Measurements from ENCODE around the gene SEMA4C.

Gene SEMA4C

DNA sequence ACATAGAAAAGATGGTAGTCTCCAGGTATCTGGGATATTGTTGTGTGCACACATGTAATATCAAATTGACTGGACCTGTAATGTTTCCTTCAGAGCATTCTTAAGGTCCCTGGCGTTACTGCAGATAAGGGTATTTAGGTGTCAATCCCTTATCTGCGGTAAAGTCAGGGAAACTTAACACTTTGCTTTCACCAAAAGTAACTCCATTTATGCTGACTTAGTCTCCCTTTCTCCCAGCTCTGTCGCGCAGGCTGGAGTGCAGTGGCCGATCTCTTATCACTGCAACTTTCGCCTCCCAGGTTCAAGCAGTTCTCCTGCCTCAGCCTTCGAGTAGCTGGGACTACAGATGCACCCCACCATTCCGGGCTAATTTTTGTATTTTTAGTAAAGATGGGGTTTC, 52.0 kb downstream of the SEMA4C start:
- Histone ChIP-seq H3K27me3 (replicated peaks) (no peaks in the 10 kb centered on the region), H3K27ac (no peak overlapping the region), H3K4me3 (ENCODE audit: low read depth, low read length) (no peak overlapping the region), H3K36me3 (replicated peaks) (no peaks in the 10 kb centered on the region)
- TF ChIP-seq, protein P1, sequence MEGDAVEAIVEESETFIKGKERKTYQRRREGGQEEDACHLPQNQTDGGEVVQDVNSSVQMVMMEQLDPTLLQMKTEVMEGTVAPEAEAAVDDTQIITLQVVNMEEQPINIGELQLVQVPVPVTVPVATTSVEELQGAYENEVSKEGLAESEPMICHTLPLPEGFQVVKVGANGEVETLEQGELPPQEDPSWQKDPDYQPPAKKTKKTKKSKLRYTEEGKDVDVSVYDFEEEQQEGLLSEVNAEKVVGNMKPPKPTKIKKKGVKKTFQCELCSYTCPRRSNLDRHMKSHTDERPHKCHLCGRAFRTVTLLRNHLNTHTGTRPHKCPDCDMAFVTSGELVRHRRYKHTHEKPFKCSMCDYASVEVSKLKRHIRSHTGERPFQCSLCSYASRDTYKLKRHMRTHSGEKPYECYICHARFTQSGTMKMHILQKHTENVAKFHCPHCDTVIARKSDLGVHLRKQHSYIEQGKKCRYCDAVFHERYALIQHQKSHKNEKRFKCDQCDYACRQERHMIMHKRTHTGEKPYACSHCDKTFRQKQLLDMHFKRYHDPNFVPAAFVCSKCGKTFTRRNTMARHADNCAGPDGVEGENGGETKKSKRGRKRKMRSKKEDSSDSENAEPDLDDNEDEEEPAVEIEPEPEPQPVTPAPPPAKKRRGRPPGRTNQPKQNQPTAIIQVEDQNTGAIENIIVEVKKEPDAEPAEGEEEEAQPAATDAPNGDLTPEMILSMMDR (IDR thresholded peaks at IDR 0.05; ENCODE audit: low read depth, low read length, missing control alignments): no peak
- in situ Hi-C loops (cut with HindIII; ENCODE audit: low pct_ligation_motif_present, low sequenced_read_pairs): no loop called here
- DNase-seq: no peak

DNA sequence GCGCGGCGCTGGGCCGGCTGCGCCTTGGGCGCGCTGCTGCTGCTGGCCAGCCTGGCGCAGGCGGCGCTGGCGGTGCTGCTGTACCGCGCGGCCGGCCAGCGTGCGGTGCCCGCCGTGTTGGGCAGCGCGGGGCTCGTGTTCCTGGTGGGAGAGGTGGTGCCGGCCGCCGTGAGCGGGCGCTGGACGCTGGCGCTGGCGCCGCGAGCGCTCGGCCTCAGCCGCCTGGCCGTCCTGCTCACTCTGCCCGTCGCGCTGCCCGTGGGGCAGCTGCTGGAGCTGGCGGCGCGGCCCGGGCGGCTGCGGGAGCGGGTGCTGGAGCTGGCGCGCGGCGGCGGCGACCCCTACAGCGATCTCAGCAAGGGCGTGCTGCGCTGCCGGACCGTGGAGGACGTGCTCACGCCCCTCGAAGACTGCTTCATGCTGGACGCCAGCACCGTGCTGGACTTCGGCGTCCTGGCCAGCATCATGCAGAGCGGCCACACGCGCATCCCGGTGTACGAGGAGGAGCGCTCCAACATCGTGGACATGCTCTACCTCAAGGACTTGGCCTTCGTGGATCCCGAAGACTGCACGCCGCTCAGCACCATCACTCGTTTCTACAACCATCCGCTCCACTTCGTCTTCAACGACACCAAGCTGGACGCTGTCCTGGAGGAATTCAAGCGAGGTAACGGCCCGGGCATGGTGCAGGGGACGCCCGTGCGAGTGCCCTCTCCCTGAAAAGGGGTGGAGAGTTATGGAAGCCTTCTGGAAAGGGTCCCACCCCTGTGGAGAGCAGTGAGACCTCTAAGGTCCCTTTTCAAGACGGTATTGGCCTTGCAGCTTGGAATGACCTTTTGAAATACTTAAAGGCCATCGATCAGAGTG, 52.8 kb downstream of the SEMA4C start:
- no peak overlapping the region for H3K27ac ChIP-seq
- no peaks in the 10 kb centered on the region for H3K27me3 ChIP-seq (replicated peaks)
- DNase-seq: peak; percentile 9
- H3K4me3 ChIP-seq (ENCODE audit: low read depth, low read length): peak overlapping the region; percentile 63
- in situ Hi-C loops (cut with HindIII; ENCODE audit: low pct_ligation_motif_present, low sequenced_read_pairs): no loop called here
- H3K36me3 ChIP-seq (replicated peaks): no peaks in the 10 kb centered on the region
- TF ChIP-seq, protein P1 (IDR thresholded peaks at IDR 0.05; ENCODE audit: low read depth, low read length, missing control alignments): no peak

DNA sequence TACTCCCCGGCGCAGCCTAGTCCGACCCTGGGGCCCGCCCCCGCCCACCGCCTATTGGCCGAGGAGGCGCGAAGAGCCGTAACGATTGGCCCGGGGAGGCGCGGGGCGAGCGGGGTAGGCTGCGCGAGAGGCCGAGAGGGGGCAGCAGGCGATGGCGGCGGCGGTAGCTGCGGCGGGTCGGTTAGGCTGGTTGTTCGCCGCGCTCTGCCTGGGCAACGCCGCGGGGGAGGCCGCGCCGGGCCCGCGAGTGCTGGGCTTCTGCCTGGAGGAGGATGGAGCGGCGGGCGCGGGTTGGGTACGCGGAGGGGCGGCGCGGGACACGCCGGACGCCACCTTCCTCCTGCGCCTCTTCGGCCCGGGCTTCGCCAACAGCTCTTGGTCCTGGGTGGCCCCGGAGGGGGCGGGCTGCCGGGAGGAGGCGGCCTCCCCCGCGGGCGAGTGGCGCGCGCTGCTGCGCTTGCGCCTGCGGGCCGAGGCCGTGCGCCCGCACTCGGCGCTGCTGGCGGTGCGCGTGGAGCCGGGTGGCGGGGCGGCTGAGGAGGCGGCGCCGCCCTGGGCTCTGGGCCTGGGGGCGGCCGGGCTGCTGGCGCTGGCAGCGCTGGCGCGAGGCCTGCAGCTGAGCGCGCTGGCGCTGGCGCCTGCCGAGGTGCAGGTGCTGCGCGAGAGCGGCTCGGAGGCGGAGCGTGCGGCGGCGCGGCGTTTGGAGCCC, 53.6 kb downstream of the SEMA4C start, which contains the start of gene CNNM3:
Gene CNNM3 (plus strand): TSS at position 142 of the 709 bp plus-strand sequence. CDS start 10 bp downstream, at position 152.
- no peaks in the 10 kb centered on the region for H3K27me3 ChIP-seq (replicated peaks)
- peak; percentile 86 for DNase-seq
- peak within 1 kb of the TSS; percentile 63 for H3K4me3 ChIP-seq (ENCODE audit: low read depth, low read length)
- TF ChIP-seq, protein P1 (IDR thresholded peaks at IDR 0.05; ENCODE audit: low read depth, low read length, missing control alignments): peak; percentile 56
- H3K27ac ChIP-seq: peak within 1 kb of the TSS; percentile 33
- in situ Hi-C loops (cut with HindIII; ENCODE audit: low pct_ligation_motif_present, low sequenced_read_pairs): no loop called here
- H3K36me3 ChIP-seq (replicated peaks): no peaks in the 10 kb centered on the region

DNA sequence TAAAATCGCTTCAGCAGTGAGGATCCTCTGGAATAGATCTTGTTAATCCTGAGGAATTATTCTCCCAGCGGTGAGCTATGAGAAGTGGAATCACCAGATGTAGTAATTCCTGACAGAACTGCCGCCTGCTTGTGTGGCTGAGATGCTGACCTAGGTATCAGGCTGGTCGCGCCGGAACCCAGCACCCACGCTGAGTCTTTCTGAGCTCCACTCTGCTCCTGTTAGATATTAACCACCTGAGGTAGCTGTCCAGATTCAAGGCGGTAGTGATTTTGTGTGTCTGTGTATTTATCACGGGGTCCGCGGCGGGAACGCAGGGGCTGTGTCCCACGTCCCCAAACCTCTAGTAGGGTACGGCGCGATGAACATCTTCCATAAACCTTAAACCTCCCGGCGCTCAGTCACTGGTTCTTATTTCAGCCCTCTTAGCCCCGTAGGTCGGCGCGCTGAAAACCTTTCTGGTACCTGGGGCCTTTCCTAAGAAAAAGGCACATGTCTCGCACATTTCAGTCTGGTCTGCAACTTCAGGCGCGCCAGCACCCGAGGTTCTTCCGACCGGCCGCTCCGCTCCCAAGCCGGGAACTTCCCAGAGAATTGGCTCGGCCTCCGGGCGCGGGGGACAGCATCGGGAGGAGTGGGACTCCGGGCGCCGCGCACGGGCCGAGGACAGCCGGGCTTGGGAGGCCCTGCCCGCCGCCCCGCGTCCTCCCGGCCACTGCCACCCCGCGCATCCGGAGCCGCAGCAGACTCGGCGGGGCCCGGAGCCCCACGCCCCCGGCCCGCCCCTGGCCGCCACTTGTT, 54.4 kb downstream of the SEMA4C start:
- H3K36me3 ChIP-seq (replicated peaks): no peaks in the 10 kb centered on the region
- peak; percentile 28 for DNase-seq
- no peaks in the 10 kb centered on the region for H3K27me3 ChIP-seq (replicated peaks)
- no peak overlapping the region for H3K27ac ChIP-seq
- TF ChIP-seq, protein P1 (IDR thresholded peaks at IDR 0.05; ENCODE audit: low read depth, low read length, missing control alignments): no peak
- peak overlapping the region; percentile 63 for H3K4me3 ChIP-seq (ENCODE audit: low read depth, low read length)
- in situ Hi-C loops (cut with HindIII; ENCODE audit: low pct_ligation_motif_present, low sequenced_read_pairs): no loop called here

DNA sequence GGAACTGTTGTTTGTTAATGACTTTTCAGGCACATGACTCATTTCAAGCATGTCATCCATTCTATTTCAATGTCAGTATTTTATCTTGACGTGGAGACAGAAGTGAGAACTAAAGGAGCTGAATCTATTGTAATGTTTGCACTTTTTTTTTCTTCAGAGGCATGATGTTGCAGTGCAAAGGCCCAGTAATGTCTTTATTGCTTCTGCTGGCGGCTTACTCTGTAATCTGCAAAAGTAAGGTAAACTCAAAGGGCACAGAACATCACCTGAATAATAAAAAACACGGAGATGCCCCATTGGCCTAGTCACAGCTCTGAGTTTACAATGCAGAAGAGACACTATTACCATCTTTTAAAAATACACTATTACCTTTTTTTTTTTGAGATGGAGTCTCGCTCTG, 56.2 kb downstream of the SEMA4C start:
- Histone ChIP-seq H3K27ac (no peak overlapping the region), H3K27me3 (replicated peaks) (no peaks in the 10 kb centered on the region), H3K36me3 (replicated peaks) (no peaks in the 10 kb centered on the region), H3K4me3 (ENCODE audit: low read depth, low read length) (no peak overlapping the region)
- in situ Hi-C loops (cut with HindIII; ENCODE audit: low pct_ligation_motif_present, low sequenced_read_pairs): no loop called here
- TF ChIP-seq, protein P1 (IDR thresholded peaks at IDR 0.05; ENCODE audit: low read depth, low read length, missing control alignments): no peak
- no peak for DNase-seq
